ENCODE data around the gene PRLR. TPM values are rescaled to one million over a fixed set of nuclear protein-coding genes. Genes with fewer than 3 reads are reported as not detected.

PRLR gene
- total and polyA plus RNA-seq, 9 of the 15 experiments (the other 6 are each of a cell fraction or from before 2014, with no cell fraction given): 0.02 TPM; not detected in 8

DNA sequence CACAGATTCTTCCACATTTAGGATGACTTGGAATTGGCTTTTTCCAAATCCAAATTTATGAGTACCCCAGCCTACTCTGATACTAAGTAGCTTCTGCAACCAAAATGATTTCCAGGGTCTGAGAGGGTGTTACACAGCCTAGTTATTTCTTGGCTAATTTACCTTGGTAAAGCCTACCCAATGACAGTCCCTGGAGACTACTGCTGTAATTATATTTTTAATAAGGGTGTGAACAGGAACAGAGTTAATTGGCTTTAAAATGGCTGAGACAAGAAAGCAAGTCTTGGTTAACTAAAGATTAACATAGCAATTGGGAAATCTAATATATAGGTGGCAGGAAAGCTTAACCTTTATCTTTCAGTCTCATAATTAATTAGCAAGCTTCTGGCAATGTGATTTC lies 9.3 kb downstream of the PRLR start (continued):
- TF ChIP-seq, protein P1, sequence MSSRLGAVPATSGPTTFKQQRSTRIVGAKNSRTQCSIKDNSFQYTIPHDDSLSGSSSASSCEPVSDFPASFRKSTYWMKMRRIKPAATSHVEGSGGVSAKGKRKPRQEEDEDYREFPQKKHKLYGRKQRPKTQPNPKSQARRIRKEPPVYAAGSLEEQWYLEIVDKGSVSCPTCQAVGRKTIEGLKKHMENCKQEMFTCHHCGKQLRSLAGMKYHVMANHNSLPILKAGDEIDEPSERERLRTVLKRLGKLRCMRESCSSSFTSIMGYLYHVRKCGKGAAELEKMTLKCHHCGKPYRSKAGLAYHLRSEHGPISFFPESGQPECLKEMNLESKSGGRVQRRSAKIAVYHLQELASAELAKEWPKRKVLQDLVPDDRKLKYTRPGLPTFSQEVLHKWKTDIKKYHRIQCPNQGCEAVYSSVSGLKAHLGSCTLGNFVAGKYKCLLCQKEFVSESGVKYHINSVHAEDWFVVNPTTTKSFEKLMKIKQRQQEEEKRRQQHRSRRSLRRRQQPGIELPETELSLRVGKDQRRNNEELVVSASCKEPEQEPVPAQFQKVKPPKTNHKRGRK (tag; IDR thresholded peaks at IDR 0.05): no peak
- no peak for TF ChIP-seq SMARCC2 (IDR thresholded peaks at IDR 0.05; ENCODE audit: low read depth)
- no peak for TF ChIP-seq MCM7 (IDR thresholded peaks at IDR 0.05)
- no peak for TF ChIP-seq SMAD4 (CRISPR knock-in tag; conservative IDR thresholded peaks at IDR 0.05)

DNA sequence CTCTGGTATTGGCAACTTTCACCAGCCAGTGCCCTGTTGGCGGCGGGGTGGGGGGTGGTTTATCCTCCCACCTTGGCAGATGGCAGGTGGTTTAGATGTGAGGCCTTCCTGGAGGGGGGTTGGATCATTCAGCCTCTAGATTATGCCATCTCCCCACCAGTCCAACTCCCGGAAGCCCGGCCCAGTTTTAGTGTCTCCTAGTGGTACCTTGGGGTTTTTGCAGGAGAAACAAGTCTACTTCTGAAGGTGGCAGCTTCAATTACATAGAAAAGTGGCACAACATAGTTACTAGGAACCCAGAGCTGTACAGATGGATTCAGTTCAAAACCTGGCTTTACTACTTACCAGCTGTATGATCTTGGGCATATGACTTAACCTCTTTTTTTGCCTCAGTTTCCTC lies 11.3 kb downstream of the PRLR start:
- DNase-seq (ENCODE audit: extremely low read depth in 1 of 4, low spot score in 3 of 4) (no peak), ATAC-seq (no peak; the same call in 2 of the 3 replicates), FAIRE-seq (no peak)
- Histone ChIP-seq H3K27me3 (ENCODE audit: control insufficient read depth in 2 of 2, insufficient read depth in 2 of 2, low read length in 2 of 2) (no peaks in the 10 kb centered on the region), H3K9me1 (ENCODE audit: control insufficient read depth, insufficient read depth, low read length) (no peaks in the 10 kb centered on the region), H3K36me3 (ENCODE audit: control insufficient read depth, insufficient read depth, low read length) (no peaks in the 10 kb centered on the region), H3K4me3 (no peak overlapping the region), H3K79me2 (ENCODE audit: control insufficient read depth, insufficient read depth, low read length) (no peaks in the 10 kb centered on the region), H3K9me3 (replicated peaks; ENCODE audit: control insufficient read depth, insufficient read depth, low read depth, low read length) (no peaks in the 10 kb centered on the region), H3K9ac (ENCODE audit: insufficient read depth in 1 of 2, low read depth in 2 of 2, low read length in 2 of 2) (no peak overlapping the region), H3K4me2 (ENCODE audit: insufficient read depth, low read length) (no peak overlapping the region), H4K20me1 (replicated peaks; ENCODE audit: control insufficient read depth, insufficient read depth, low read length) (no peaks in the 10 kb centered on the region), H3K27ac (ENCODE audit: extremely low read depth, low read depth, low read length) (no peak overlapping the region), H2AFZ (ENCODE audit: low read depth, low read length) (no peak overlapping the region), H3K4me1 (replicated peaks in 1 of 2; ENCODE audit: control insufficient read depth in 2 of 2, insufficient read depth in 2 of 2, low read length in 2 of 2) (no peaks in the 10 kb centered on the region)
- in situ Hi-C loops (cut with MboI): no loop called here
- ChIA-PET CTCF (ENCODE audit: low intra/inter-chr PET ratio) (no interaction called here), POLR2A (no interaction called here)
- WGBS (ENCODE audit: insufficient coverage, low coverage, missing lambda C conversion rate): 0% methylated on average over 4 of the region's 4 CpGs
- intact Hi-C loops (cut with micrococcal nuclease): no loop called here
- no peak for TF ChIP-seq BCL6 (CRISPR knock-in tag; IDR thresholded peaks at IDR 0.05)
- TF ChIP-seq ZNF764 (CRISPR knock-in tag; IDR thresholded peaks at IDR 0.05; ENCODE audit: low read depth): no peak
- TF ChIP-seq FIP1L1 (IDR thresholded peaks at IDR 0.05; ENCODE audit: low read depth, low read length, poor library complexity, severe bottlenecking): no peak
- no peak for TF ChIP-seq MECOM (CRISPR knock-in tag; IDR thresholded peaks at IDR 0.05)
- TF ChIP-seq RUNX1 (IDR thresholded peaks at IDR 0.05; ENCODE audit: low read depth): no peak
- TF ChIP-seq ZNF134 (CRISPR knock-in tag; conservative IDR thresholded peaks at IDR 0.05): no peak
- TF ChIP-seq TGIF2 (CRISPR knock-in tag; IDR thresholded peaks at IDR 0.05): no peak
- TF ChIP-seq TRIM24 (IDR thresholded peaks at IDR 0.05): no peak
- TF ChIP-seq RBM22 (IDR thresholded peaks at IDR 0.05; ENCODE audit: low read depth, low read length, poor library complexity, severe bottlenecking): no peak
- TF ChIP-seq BRD4 (IDR thresholded peaks at IDR 0.05): no peak
- TF ChIP-seq SMAD3 (CRISPR knock-in tag; conservative IDR thresholded peaks at IDR 0.05): no peak
- no TSS peak for BruUV-seq (replicated peaks)

Measured in K562 (cell line).